Natural killer cell (primary cell): ENCODE measurements around the gene ART5. TPM values are rescaled to one million over a fixed set of nuclear protein-coding genes. Genes with fewer than 3 reads are reported as not detected.

Experiments
- ATAC-seq, 3 donors: fragments of 150-1000 bp in 2 of 3; fragments of 200-7000 bp in 1 of 3; cut with Tn5 transposase; 1 replicate in 1 of 3; 2 replicates in 2 of 3; pipeline ENCODE4 v1.10.0; 2021; ENCODE audit warnings: mild to moderate bottlenecking in 2 of 3, moderate library complexity in 2 of 3
- DNase-seq, 2 donors: peaks; one replicate each; pipeline versions ENCODE4 v3.0.0 to v3.0.0-alpha.2; 2013 to 2021; ENCODE audit warnings: mixed read lengths in 1 of 2
- H3K27ac ChIP-seq: one replicate; pipeline ENCODE4 v1.5.1; 2013; ENCODE audit warnings: mild to moderate bottlenecking, low read length
- H3K27me3 ChIP-seq: one replicate; pipeline ENCODE4 v1.6.1; 2013; ENCODE audit warnings: low read length; ENCODE audit not compliant: control insufficient read depth, insufficient read depth
- H3K36me3 ChIP-seq: one replicate; pipeline ENCODE4 v1.6.1; 2013; ENCODE audit warnings: low read length; ENCODE audit not compliant: control insufficient read depth, insufficient read depth
- H3K4me1 ChIP-seq: one replicate; pipeline ENCODE4 v1.6.1; 2013; ENCODE audit warnings: low read length; ENCODE audit not compliant: control insufficient read depth, insufficient read depth
- H3K4me3 ChIP-seq: one replicate; pipeline ENCODE4 v1.5.1; 2013; ENCODE audit warnings: low read length
- H3K9me3 ChIP-seq: one replicate; pipeline ENCODE4 v1.6.1; 2013; ENCODE audit warnings: low read length; ENCODE audit not compliant: control insufficient read depth, insufficient read depth
- H3K27ac Mint-ChIP-seq, 2 donors: one replicate each; pipeline ENCODE4 v1.8.0; 2022; ENCODE audit warnings: mild to moderate bottlenecking in 2 of 2, mixed read lengths in 2 of 2, moderate library complexity in 1 of 2
- H3K27me3 Mint-ChIP-seq, 2 donors: one replicate each; pipeline ENCODE4 v1.8.0; 2022; ENCODE audit warnings: low read depth in 2 of 2, mixed read lengths in 2 of 2
- H3K36me3 Mint-ChIP-seq: one replicate; pipeline ENCODE4 v1.8.0; 2022; ENCODE audit warnings: mixed read lengths
- H3K4me1 Mint-ChIP-seq, 2 donors: one replicate each; pipeline ENCODE4 v1.8.0; 2022; ENCODE audit warnings: mixed read lengths in 2 of 2
- H3K4me3 Mint-ChIP-seq: one replicate; pipeline ENCODE4 v1.8.0; 2022; ENCODE audit warnings: mild to moderate bottlenecking, moderate library complexity, mixed read lengths
- H3K9me3 Mint-ChIP-seq, 2 donors: one replicate each; pipeline ENCODE4 v1.8.0; 2022; ENCODE audit warnings: mixed read lengths in 2 of 2
- WGBS: methylation state at CpG from one replicate; pipeline ENCODE4 v1.1.7; 2013; ENCODE audit warnings: missing lambda C conversion rate; ENCODE audit not compliant: insufficient coverage; 5-methylcytosine and 5-hydroxymethylcytosine counted together
- intact Hi-C: fragments of 100-400 bp; cut with micrococcal nuclease; formaldehyde crosslinking; loops from one replicate; pipeline ENCODE4 v1.14.2; 2022
- total RNA-seq, 4 donors: library from RNA; stranded (reverse); fragments of 120-200 nt in 1 of 4; gene quantifications; one replicate each; pipeline versions ENCODE4 v1.2.3 to v1.2.4, GENCODE V29; 2013 to 2022
- TF ChIP-seq, protein P1 (sequence below): fragments of 200-600 bp; IDR thresholded peaks from one replicate; pipeline ENCODE4 v1.8.0; 2022; ENCODE audit warnings: antibody characterized with exemption

The ART5 gene
- total RNA-seq, 3 donors from 2014 or later (not counting 1 experiment from before 2014, with no cell fraction given): not detected

DNA sequence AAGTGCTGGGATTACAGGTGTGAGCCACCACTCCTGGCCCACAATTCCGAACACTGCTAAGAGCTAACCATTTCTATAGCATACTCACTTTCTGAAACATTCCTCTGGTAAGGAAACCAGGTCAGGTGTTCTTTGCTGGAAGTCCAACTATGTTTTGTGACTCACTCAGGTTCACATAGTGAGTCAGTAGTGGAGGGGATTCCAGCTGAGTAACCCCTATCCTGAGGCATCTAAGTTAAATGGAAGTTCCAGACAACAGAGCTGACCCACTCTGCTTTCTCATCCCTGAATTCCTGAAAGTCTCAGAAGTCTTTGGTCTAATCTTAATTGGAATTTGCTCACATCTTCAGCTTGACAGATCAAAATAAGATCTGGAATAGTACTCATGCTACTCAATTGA lies 32.4 kb upstream of the ART5 start:
- Mint-ChIP-seq H3K36me3 (peaks cover 15% of the 10 kb centered on the region), H3K4me3 (no peak overlapping the region), H3K9me3 (no peaks in the 10 kb centered on the region), H3K4me1 (no peaks in the 10 kb centered on the region), H3K27ac (no peak overlapping the region), H3K27me3 (no peaks in the 10 kb centered on the region)
- TF ChIP-seq, protein P1, sequence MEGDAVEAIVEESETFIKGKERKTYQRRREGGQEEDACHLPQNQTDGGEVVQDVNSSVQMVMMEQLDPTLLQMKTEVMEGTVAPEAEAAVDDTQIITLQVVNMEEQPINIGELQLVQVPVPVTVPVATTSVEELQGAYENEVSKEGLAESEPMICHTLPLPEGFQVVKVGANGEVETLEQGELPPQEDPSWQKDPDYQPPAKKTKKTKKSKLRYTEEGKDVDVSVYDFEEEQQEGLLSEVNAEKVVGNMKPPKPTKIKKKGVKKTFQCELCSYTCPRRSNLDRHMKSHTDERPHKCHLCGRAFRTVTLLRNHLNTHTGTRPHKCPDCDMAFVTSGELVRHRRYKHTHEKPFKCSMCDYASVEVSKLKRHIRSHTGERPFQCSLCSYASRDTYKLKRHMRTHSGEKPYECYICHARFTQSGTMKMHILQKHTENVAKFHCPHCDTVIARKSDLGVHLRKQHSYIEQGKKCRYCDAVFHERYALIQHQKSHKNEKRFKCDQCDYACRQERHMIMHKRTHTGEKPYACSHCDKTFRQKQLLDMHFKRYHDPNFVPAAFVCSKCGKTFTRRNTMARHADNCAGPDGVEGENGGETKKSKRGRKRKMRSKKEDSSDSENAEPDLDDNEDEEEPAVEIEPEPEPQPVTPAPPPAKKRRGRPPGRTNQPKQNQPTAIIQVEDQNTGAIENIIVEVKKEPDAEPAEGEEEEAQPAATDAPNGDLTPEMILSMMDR: no peak
- DNase-seq (no peak), ATAC-seq (no peak)
- H3K4me1 ChIP-seq: no peaks in the 10 kb centered on the region
- WGBS: 100% methylated on average over 1 of the region's 1 CpG
- no peak overlapping the region for H3K4me3 ChIP-seq
- H3K27ac ChIP-seq: no peak overlapping the region
- peaks cover 75% of the 10 kb centered on the region for H3K36me3 ChIP-seq
- intact Hi-C loops: no loop called here
- no peaks in the 10 kb centered on the region for H3K9me3 ChIP-seq
- no peaks in the 10 kb centered on the region for H3K27me3 ChIP-seq

DNA sequence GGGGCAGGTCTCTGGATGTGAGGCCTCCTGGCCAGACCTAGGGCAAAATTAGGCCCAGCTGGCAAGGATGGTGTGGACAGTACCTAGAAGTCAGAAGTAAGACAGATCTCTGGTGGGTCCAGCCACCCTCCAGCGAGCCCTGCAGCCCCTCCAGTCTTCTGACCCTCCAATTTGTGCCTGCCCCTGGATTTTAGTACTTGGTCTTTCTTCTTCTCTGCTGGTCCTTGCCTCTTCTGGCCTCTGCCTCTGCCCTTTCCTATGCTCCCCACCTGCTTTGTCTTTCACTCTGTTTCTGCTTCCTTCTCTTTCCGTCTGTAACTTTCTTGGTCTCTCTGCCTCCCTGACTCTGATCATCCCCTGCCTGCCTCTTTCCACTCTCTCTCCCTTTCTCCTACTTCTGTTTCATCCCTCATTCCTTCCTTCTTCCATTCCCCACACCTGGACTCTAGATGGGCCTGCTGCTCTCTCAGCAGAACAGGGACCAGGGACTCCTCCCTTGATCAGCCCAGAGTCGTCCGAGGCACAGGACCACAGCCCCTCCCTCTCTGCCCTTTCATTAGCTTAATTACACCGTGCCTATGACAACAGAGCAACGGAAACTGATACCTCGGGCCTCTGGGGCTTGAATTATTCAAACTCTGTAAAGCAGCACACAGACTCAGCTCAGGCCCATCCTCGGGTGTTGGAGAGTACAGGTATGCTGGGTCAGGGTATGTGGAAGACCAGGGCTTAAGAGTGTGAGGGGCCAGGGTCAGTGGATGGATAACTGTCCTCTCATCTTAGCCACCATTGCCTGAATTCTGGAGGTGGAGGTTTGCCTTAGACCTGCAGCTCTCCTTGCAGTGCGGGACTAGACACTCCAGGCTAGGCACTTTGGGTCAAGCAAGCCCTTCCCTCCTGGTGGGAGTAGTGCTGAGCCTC lies 29.8 kb upstream of the ART5 start, which contains the start of gene CHRNA10:
Gene CHRNA10, minus strand, starts transcription at position 51 of the 921 bp plus-strand sequence. CDS start 72 bp downstream, outside the sequence.
- no peak within 1 kb of the TSS for H3K27ac ChIP-seq
- H3K36me3 ChIP-seq: peaks cover 61% of the 10 kb centered on the region
- no peaks in the 10 kb centered on the region for H3K27me3 ChIP-seq
- no peaks in the 10 kb centered on the region for H3K4me1 ChIP-seq
- TF ChIP-seq, protein P1: no peak
- no peak within 1 kb of the TSS for H3K4me3 ChIP-seq
- Mint-ChIP-seq H3K27me3 (no peaks in the 10 kb centered on the region), H3K4me1 (no peaks in the 10 kb centered on the region), H3K27ac (peak within 1 kb of the TSS in 1 of 2 donors; percentile 4), H3K36me3 (peaks cover 6% of the 10 kb centered on the region), H3K4me3 (no peak within 1 kb of the TSS), H3K9me3 (no peaks in the 10 kb centered on the region)
- no peaks in the 10 kb centered on the region for H3K9me3 ChIP-seq
- 93% methylated on average over 9 of the region's 9 CpGs for WGBS
- DNase-seq (no peak), ATAC-seq (no peak)
- intact Hi-C loops: no loop called here

DNA sequence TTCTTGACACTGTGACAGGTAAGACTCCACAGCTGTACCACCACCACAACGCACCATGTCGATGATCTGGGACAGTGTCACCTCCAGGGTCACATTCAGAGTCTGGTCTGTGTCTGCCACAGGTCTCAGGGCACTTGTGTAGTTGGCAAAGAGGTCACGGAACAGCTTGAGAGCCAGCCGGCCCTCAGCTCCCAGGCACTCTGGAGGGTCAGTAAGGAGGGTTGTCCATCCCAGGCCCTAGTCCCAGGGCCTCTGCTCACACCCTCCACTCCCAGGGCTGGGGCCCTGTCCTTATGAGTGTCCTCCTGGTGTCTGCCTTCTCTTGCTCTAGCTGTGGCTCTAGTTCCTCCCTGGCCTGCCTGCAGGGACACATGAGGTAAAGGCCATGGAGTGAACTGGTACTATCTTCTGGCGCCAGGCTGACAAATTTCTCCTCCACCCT lies 28.0 kb upstream of the ART5 start:
- H3K4me1 Mint-ChIP-seq: no peaks in the 10 kb centered on the region
- H3K4me1 ChIP-seq: no peaks in the 10 kb centered on the region
- no peak overlapping the region for H3K27ac ChIP-seq
- no peaks in the 10 kb centered on the region for H3K27me3 ChIP-seq
- TF ChIP-seq, protein P1: no peak
- H3K36me3 Mint-ChIP-seq: peaks cover 13% of the 10 kb centered on the region
- no peak overlapping the region for H3K27ac Mint-ChIP-seq
- DNase-seq (no peak), ATAC-seq (no peak)
- intact Hi-C loops: no loop called here
- H3K9me3 Mint-ChIP-seq: no peaks in the 10 kb centered on the region
- peaks cover 54% of the 10 kb centered on the region for H3K36me3 ChIP-seq
- H3K9me3 ChIP-seq: no peaks in the 10 kb centered on the region
- no peak overlapping the region for H3K4me3 Mint-ChIP-seq
- no peak overlapping the region for H3K4me3 ChIP-seq
- WGBS: 95% methylated on average over 4 of the region's 5 CpGs
- H3K27me3 Mint-ChIP-seq: no peaks in the 10 kb centered on the region
